NCI-H1417 treated with DMSO at 0.1 percent for 48 hours (cell line): ENCODE measurements around the gene MYCN.

Source experiments
- DNase-seq: peaks from one replicate; lab custom pipeline; 2025; lab: John Stamatoyannopoulos, UW

MYCN gene

GRCh38 chr2:15931319-15931890 lies 8.9 kb upstream of the MYCN start:
- no peak for DNase-seq

GRCh38 chr2:15931950-15932349 lies 8.4 kb upstream of the MYCN start:
- no peak for DNase-seq

GRCh38 chr2:15932394-15933183 lies 7.8 kb upstream of the MYCN start:
- no peak for DNase-seq

- no peak for DNase-seq
Observed at GRCh38 chr2:15933184-15933845, 7.0 kb upstream of the MYCN start.

- no peak for DNase-seq
Observed at GRCh38 chr2:15934291-15934945, 5.9 kb upstream of the MYCN start.

GRCh38 chr2:15935189-15935588 lies 5.2 kb upstream of the MYCN start:
- no peak for DNase-seq

GRCh38 chr2:15935675-15936074 lies 4.7 kb upstream of the MYCN start:
- no peak for DNase-seq

- no peak for DNase-seq
Observed at GRCh38 chr2:15936277-15937104, 3.9 kb upstream of the MYCN start.

- DNase-seq, result no peak
Observed at GRCh38 chr2:15937105-15937881, 3.1 kb upstream of the MYCN start.

GRCh38 chr2:15937882-15938802 lies 2.2 kb upstream of the MYCN start:
- no peak for DNase-seq

- no peak for DNase-seq
Observed at GRCh38 chr2:15938803-15939555, 1.4 kb upstream of the MYCN start.

GRCh38 chr2:15939556-15939853 lies 845 bp upstream of the MYCN start:
- no peak for DNase-seq

GRCh38 chr2:15940661-15941480 lies 521 bp downstream of the MYCN start:
- DNase-seq, result no peak

GRCh38 chr2:15941481-15941850 lies 1.1 kb downstream of the MYCN start:
- DNase-seq, result no peak

- DNase-seq, result no peak
Observed at GRCh38 chr2:15941871-15942710, 1.7 kb downstream of the MYCN start.

GRCh38 chr2:15942711-15943345 lies 2.5 kb downstream of the MYCN start:
- DNase-seq, result no peak
